Gastrocnemius medialis (tissue), 4 donors: ENCODE data around the gene GPR180. TPM values are rescaled to one million over a fixed set of nuclear protein-coding genes. Genes with fewer than 3 reads are reported as not detected.

Experiments used
- ATAC-seq, 2 donors: fragments of 150-250 bp; one replicate each; pipeline ENCODE4 v1.9.1; 2016
- DNase-seq, 2 donors: peaks; one replicate each; pipeline ENCODE4 v3.0.0-alpha.2; 2019
- H3K27ac ChIP-seq, 4 donors: fragments of 200-600 bp; sonication (generic); 1 replicate in 1 of 4; 2 replicates in 3 of 4; pipeline ENCODE4 v1.5.1; 2016 to 2018; ENCODE audit warnings: mild to moderate bottlenecking in 2 of 4, moderate library complexity in 1 of 4
- H3K27me3 ChIP-seq, 3 donors: fragments of 200-600 bp; sonication (generic) in 2 of 3; 1 replicate in 1 of 3; 2 replicates in 2 of 3; pipeline versions ENCODE4 v1.5.1 to v1.6.0; 2016 to 2019; ENCODE audit warnings: mild to moderate bottlenecking in 1 of 3, moderate library complexity in 1 of 3
- H3K36me3 ChIP-seq, 2 donors: fragments of 200-600 bp; sonication (generic) in 1 of 2; one replicate each; pipeline ENCODE4 v1.5.1; 2017 to 2018
- H3K4me1 ChIP-seq, 2 donors: fragments of 200-600 bp; sonication (generic) in 1 of 2; one replicate each; pipeline ENCODE4 v1.5.1; 2016 to 2017; ENCODE audit warnings: mild to moderate bottlenecking in 2 of 2
- H3K4me3 ChIP-seq, 4 donors: fragments of 200-600 bp; sonication (generic) in 3 of 4; 1 replicate in 1 of 4; 2 replicates in 3 of 4; pipeline ENCODE4 v1.5.1; 2016 to 2019; ENCODE audit warnings: mild to moderate bottlenecking in 2 of 4
- H3K9me3 ChIP-seq, 3 donors: fragments of 200-600 bp; sonication (generic) in 2 of 3; 1 replicate in 1 of 3; 2 replicates in 2 of 3; pipeline ENCODE4 v1.5.1; 2016 to 2019
- POLR2A ChIP-seq, 2 donors: fragments of 450-650 bp; IDR thresholded peaks; one replicate each; pipeline ENCODE4 v1.6.1; 2017; ENCODE audit warnings: antibody characterized with exemption in 2 of 2, mild to moderate bottlenecking in 2 of 2, moderate library complexity in 2 of 2
- in situ Hi-C, 4 donors: fragments of 200-750 bp; cut with MboI; loops; one replicate each; pipeline versions ENCODE4 v1.15.0 to v1.8.0; 2017; ENCODE audit warnings: low sequenced_read_pairs in 4 of 4
- intact Hi-C: fragments of 100-400 bp; cut with DNase I; formaldehyde crosslinking; loops from one replicate; pipeline ENCODE4 v1.15.1; 2023; ENCODE audit warnings: low total_unique reads
- total RNA-seq, 4 donors: library from RNA; depleted of rRNA; stranded (reverse); fragments of >200 nt; gene quantifications; one replicate each; pipeline versions ENCODE4 v1.1.0 to v1.2.3, GENCODE V29; 2016
- TF ChIP-seq, protein P1 (sequence below), 5 experiments: fragments of 450-650 bp in 3 of 5; fragments of 200-600 bp in 2 of 5; sonication (generic) in 2 of 5; IDR thresholded peaks in 4 of 5; conservative IDR thresholded peaks in 1 of 5; 1 replicate in 4 of 5; 2 replicates in 1 of 5; pipeline ENCODE4 v1.5.1; 2016 to 2019; ENCODE audit warnings: antibody characterized with exemption in 5 of 5, mild to moderate bottlenecking in 3 of 5, moderate library complexity in 3 of 5

The GPR180 gene
- total RNA-seq = 1 to 10 TPM; 3.2 to 4.8 (median 4.1) TPM

DNA sequence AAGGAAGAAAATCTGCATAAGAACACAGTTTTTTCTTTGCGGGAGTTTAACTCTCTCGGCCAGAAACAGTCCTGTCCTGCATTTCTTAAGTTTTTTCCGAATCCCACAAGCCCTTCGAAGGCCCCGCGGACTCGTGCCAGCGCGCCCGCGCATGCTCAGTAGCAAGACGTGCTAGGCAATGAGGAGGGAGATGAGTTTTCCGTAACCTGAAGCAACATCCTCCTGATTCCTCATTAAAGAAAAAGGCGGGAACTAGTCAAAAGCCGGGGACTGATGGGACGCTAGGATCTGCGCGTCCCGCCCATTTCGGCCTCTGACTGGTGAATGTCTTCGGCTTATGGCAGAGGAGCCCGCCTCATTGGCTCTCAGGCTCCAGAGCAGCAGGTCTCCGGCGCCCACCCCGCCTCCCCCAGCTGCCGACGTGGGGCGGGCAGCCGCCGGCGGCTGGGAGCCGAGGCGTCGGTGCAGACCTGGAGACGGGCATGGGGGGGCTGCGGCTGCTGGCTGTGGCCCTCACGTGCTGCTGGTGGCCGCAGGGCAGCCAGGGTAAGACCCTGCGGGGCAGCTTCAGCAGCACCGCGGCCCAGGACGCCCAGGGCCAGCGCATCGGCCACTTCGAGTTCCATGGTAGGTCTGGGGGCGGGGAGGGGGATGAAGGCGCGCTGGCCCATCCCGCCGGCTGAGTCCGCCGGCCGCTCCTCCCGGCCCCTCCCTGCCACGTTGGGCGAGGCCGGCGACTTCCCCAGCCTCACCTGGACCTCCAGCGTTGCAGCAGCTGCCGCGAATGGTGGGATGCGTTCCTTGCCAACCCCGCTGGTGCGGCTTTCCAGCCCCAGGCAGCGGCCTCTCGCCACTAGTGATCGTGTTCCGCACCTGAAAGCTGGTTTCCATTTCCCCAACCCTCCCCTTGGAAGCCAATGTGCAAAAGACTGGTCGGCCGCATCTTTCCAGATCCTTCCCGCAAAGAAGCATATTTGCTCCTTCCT, at the start of gene GPR180:
TSS of gene GPR180 (plus strand) at position 412 of the 986 bp plus-strand sequence. CDS start at position 483, 71 bp downstream.
- TF ChIP-seq, protein P1, sequence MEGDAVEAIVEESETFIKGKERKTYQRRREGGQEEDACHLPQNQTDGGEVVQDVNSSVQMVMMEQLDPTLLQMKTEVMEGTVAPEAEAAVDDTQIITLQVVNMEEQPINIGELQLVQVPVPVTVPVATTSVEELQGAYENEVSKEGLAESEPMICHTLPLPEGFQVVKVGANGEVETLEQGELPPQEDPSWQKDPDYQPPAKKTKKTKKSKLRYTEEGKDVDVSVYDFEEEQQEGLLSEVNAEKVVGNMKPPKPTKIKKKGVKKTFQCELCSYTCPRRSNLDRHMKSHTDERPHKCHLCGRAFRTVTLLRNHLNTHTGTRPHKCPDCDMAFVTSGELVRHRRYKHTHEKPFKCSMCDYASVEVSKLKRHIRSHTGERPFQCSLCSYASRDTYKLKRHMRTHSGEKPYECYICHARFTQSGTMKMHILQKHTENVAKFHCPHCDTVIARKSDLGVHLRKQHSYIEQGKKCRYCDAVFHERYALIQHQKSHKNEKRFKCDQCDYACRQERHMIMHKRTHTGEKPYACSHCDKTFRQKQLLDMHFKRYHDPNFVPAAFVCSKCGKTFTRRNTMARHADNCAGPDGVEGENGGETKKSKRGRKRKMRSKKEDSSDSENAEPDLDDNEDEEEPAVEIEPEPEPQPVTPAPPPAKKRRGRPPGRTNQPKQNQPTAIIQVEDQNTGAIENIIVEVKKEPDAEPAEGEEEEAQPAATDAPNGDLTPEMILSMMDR (IDR thresholded peaks at IDR 0.05 in 4 of 5, conservative IDR thresholded peaks at IDR 0.05 in 1 of 5) = no peak
- TF ChIP-seq POLR2A (IDR thresholded peaks at IDR 0.05) = peak; percentile 65 to 69
- ATAC-seq (peak; percentile 97 to 99), DNase-seq (peak; percentile 88 to 95)
- intact Hi-C loops = no loop called here
- H3K9me3 ChIP-seq = no peaks in the 10 kb centered on the region
- in situ Hi-C loops = no loop called here
- H3K36me3 ChIP-seq = no peaks in the 10 kb centered on the region
- H3K27ac ChIP-seq = peak within 1 kb of the TSS; percentile 71 to 89 (median 78)
- no peaks in the 10 kb centered on the region for H3K27me3 ChIP-seq
- H3K4me3 ChIP-seq = peak within 1 kb of the TSS; percentile 68 to 95 (median 85)
- H3K4me1 ChIP-seq = peaks cover 6 to 7% of the 10 kb centered on the region in 2 donors

DNA sequence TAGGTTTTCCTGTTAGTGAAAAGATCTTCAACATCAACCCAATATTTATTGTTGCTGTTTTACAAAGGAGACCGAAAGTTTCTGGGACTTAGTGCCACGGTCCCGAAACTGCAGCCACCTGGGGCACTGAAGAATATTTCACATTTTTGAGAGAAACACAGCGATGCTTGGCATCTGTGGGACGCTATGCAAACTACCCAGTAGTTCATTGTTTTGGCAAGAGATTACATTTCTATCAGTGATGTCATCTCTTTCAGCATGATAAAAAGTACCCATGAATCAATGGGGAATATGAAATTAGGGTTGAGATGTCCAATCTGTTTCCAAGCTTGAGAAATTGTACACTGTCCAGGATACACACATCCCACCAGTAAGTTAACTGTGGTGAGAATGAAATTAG, 49.6 kb upstream of the GPR180 start:
- Histone ChIP-seq H3K36me3 (no peaks in the 10 kb centered on the region), H3K4me1 (peaks cover 8 to 12% of the 10 kb centered on the region in 2 donors), H3K4me3 (no peak overlapping the region), H3K27ac (no peak overlapping the region), H3K27me3 (peaks cover 0 to 3% (median 0%) of the 10 kb centered on the region in 3 donors), H3K9me3 (no peaks in the 10 kb centered on the region)
- TF ChIP-seq POLR2A (IDR thresholded peaks at IDR 0.05) = no peak
- TF ChIP-seq, protein P1 (IDR thresholded peaks at IDR 0.05 in 4 of 5, conservative IDR thresholded peaks at IDR 0.05 in 1 of 5) = no peak
- in situ Hi-C loops (no loop called here), intact Hi-C loops (no loop called here)
- DNase-seq (no peak), ATAC-seq (no peak)

- in situ Hi-C loops = no loop called here
Observed at GRCh38 chr13:94553766-94554165, 47.9 kb upstream of the GPR180 start.

GRCh38 chr13:94556041-94556440, 45.6 kb upstream of the GPR180 start:
- TF ChIP-seq, protein P1 (IDR thresholded peaks at IDR 0.05 in 4 of 5, conservative IDR thresholded peaks at IDR 0.05 in 1 of 5) = no peak
- no peak for TF ChIP-seq POLR2A (IDR thresholded peaks at IDR 0.05)
- Histone ChIP-seq H3K36me3 (no peaks in the 10 kb centered on the region), H3K27me3 (peaks cover 0 to 3% (median 0%) of the 10 kb centered on the region in 3 donors), H3K27ac (no peak overlapping the region), H3K4me1 (no peaks in the 10 kb centered on the region), H3K9me3 (no peaks in the 10 kb centered on the region), H3K4me3 (no peak overlapping the region)
- no peak for DNase-seq
- ATAC-seq = no peak
- intact Hi-C loops = no loop called here
- in situ Hi-C loops = no loop called here

More at GRCh38 chr13:94553766-94554165, 47.9 kb upstream of the GPR180 start:
- H3K27me3 ChIP-seq = peaks cover 0 to 3% (median 0%) of the 10 kb centered on the region in 3 donors
- intact Hi-C loops = no loop called here
- H3K27ac ChIP-seq = no peak overlapping the region
- ATAC-seq (no peak), DNase-seq (no peak)
- H3K36me3 ChIP-seq = no peaks in the 10 kb centered on the region
- no peaks in the 10 kb centered on the region for H3K9me3 ChIP-seq
- TF ChIP-seq, protein P1 (IDR thresholded peaks at IDR 0.05 in 4 of 5, conservative IDR thresholded peaks at IDR 0.05 in 1 of 5) = no peak
- TF ChIP-seq POLR2A (IDR thresholded peaks at IDR 0.05) = no peak
- no peak overlapping the region for H3K4me3 ChIP-seq
- H3K4me1 ChIP-seq = peaks cover 3 to 5% of the 10 kb centered on the region in 2 donors
